ENCODE data around the gene MTHFS.

MTHFS gene

GRCh38 chr15:79812541-79812940 is 84.3 kb downstream of the MTHFS start:
- DNase-seq: no peak

GRCh38 chr15:79811406-79812405 is 85.1 kb downstream of the MTHFS start:
- no peak for DNase-seq

- DNase-seq: no peak
These were observed 92.0 kb downstream of the MTHFS start for GRCh38 chr15:79804838-79805237.

GRCh38 chr15:79798311-79798710 is 98.5 kb downstream of the MTHFS start:
- no peak for DNase-seq

Data from stimulated activated CD8-positive, alpha-beta memory T cell treated with anti-CD3 and anti-CD28 coated beads, Interleukin-4, amount 100 ng/mL, for 48 hours (primary cell).